Neural progenitor cell (in vitro differentiated cells): ENCODE data around the gene NRSN2.

Experiments
- EZH2 ChIP-seq: fragments of 200-600 bp; sonication (generic); IDR thresholded peaks from 2 replicates; pipeline ENCODE4 v1.6.1; 2017; ENCODE audit warnings: antibody characterized with exemption, mild to moderate bottlenecking, moderate library complexity
- TF ChIP-seq, protein P1 (sequence below): fragments of 200-600 bp; sonication (generic); IDR thresholded peaks from 2 replicates; pipeline ENCODE4 v1.5.1; 2017; ENCODE audit warnings: antibody characterized with exemption, mild to moderate bottlenecking

DNA sequence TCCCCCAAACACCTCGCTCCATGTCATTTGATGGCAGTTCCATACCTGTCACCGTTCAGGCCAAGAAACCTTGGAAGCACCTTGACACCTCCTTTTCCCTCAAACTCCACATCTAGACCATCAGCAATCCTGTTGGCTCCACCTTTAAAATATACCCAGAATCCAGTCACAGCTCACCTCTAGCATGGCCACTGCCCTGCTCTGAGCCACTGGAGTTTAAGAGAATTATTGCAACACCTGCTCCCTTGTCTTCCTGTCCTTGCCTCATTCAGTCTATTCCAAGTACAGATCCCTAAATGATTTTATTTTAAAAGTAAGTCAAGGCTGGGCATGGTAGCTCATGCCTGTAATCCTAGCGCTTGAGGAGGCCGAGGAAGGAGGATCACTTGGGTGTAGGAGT is 22.0 kb downstream of the NRSN2 start:
- TF ChIP-seq, protein P1, sequence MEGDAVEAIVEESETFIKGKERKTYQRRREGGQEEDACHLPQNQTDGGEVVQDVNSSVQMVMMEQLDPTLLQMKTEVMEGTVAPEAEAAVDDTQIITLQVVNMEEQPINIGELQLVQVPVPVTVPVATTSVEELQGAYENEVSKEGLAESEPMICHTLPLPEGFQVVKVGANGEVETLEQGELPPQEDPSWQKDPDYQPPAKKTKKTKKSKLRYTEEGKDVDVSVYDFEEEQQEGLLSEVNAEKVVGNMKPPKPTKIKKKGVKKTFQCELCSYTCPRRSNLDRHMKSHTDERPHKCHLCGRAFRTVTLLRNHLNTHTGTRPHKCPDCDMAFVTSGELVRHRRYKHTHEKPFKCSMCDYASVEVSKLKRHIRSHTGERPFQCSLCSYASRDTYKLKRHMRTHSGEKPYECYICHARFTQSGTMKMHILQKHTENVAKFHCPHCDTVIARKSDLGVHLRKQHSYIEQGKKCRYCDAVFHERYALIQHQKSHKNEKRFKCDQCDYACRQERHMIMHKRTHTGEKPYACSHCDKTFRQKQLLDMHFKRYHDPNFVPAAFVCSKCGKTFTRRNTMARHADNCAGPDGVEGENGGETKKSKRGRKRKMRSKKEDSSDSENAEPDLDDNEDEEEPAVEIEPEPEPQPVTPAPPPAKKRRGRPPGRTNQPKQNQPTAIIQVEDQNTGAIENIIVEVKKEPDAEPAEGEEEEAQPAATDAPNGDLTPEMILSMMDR: no peak
- TF ChIP-seq EZH2: no peak
